GM19324 (cell line): ENCODE measurements around the gene KCNH8.
A peak's percentile ranks its signal among the peaks of the same experiment; 100 is the strongest.

ENCODE experiments used
- ATAC-seq: cut with Tn5 transposase; IDR thresholded peaks from one replicate; pipeline ENCODE4 v1.9.1; 2021; ENCODE audit warnings: mild to moderate bottlenecking, moderate library complexity; ENCODE audit not compliant: unreplicated experiment, low FRiP score

The KCNH8 gene

GRCh38 chr3:19248143-19248542 lies 99.8 kb downstream of the KCNH8 start:
- peak; percentile 78 for ATAC-seq

GRCh38 chr3:19248767-19249166 lies 100.5 kb downstream of the KCNH8 start:
- ATAC-seq = no peak

GRCh38 chr3:19250959-19251610 lies 102.8 kb downstream of the KCNH8 start:
- ATAC-seq = no peak

- no peak for ATAC-seq
Observed at GRCh38 chr3:19254189-19254588, 105.9 kb downstream of the KCNH8 start.

- ATAC-seq = no peak
Observed at GRCh38 chr3:19254784-19255338, 106.6 kb downstream of the KCNH8 start.

DNA sequence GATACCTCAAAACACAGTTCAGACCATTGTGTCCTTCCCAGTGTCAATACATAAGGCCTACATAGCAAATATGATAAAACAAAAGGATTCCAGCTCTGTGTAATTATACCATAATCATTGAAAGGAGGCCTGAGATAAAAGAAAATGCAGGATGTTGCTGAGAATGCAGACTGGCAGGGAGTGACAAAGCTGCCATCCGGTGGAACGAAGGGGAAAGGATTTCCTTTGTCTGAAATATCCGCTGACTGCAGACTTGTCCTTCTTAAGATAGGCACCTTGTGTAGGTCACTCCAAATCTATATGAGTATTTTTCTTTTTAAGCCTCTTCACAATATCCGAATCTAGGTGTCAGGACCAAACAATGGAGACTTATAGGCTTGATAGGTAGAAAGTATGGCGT lies 108.0 kb downstream of the KCNH8 start:
- no peak for ATAC-seq

DNA sequence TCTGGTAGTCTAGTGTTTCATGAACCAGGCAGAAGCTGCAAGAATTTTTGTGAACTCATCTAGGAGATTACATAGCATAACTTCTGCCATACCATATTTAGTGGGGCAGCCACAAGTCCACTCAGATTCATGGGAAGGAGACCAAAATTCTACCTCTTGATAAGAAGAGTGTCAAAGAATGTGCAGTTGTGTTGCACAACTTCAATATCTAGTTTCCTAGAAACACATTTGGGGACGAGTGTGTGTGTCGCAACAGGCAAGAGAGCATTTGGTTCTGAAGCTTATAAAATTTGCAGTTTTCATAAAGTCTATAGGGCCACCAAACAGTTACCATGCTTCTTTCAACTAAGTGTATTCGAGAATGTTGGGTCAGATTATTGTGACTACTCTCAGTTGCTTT lies 115.3 kb downstream of the KCNH8 start:
- ATAC-seq = no peak

DNA sequence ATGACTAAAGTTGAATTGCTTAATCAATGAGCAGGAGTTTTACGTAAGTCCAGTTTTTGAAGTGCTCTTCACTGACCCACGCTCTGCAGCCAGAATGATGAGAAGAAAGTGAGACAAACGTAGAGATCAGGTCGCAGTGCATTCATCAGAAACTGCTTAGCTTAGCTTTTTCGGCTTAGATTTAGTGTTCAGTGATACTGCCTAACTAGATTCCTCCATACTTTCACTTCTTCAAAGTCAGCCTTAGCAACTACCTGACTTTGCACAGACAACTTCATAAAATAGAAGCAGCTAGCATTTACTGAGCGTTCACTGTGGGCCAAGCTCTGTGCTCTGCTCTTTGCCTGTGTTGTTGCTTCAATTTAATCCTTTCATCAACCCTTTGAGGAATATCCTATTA lies 116.1 kb downstream of the KCNH8 start:
- no peak for ATAC-seq

GRCh38 chr3:19267040-19267439 lies 118.7 kb downstream of the KCNH8 start:
- ATAC-seq = no peak

DNA sequence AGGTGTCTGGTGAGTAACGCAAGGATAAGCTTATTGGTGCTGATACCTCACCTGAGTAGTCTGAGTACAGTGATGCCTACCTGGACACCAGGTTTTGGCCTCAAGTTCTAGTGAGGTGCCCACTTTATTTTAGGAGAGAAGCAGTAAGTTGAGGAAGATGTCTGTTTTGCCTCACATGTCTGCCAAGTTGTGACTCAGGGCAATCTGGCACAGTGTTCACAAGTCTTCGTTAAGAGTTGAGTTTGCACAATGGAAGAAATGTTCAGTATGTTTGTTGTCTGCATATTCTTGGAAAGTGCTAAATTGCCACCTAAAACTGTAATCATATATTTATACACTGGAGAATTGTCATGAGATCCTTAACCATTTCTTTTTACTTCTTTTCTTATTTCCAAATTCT lies 122.2 kb downstream of the KCNH8 start:
- ATAC-seq = no peak

DNA sequence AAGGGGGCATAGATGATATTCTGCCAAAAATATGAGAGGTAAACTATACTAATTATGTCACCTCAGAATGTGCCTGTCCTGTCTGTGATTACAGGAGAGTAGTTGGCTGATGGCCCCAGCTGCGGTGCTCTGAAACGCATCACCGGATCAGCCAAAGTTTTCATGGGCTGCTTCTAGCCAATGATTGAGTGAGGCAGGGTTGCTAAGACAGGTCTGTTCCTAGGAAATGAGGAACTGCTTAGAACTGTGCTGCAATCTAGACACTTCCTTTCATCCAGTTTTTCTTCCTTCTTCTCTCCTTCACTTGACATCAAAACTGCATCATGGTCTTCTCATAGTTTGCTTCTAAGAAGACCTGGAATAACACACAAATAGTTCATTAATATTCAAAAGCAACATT lies 124.0 kb downstream of the KCNH8 start:
- no peak for ATAC-seq

DNA sequence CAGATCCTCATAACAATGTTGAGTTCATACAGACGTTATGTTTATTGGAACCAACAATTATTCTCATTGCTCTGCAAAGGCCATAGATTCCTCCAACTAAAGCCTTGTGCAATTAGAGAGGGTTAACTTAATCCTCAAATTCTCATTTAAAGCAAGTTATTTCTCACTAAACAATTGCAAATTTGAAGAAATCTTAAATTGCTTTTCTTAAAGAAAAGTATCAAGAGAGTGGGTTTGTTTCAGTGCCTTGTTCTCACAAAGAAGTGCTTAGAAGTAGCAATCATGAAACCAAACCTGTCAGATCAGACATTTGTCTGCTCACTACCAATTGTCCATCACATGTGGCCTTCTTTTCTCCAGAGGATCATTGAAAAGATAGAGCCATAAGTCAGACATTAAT lies 124.8 kb downstream of the KCNH8 start:
- ATAC-seq = no peak

GRCh38 chr3:19274576-19274975 lies 126.3 kb downstream of the KCNH8 start:
- ATAC-seq = no peak

GRCh38 chr3:19284974-19285373 lies 136.7 kb downstream of the KCNH8 start:
- ATAC-seq = no peak

DNA sequence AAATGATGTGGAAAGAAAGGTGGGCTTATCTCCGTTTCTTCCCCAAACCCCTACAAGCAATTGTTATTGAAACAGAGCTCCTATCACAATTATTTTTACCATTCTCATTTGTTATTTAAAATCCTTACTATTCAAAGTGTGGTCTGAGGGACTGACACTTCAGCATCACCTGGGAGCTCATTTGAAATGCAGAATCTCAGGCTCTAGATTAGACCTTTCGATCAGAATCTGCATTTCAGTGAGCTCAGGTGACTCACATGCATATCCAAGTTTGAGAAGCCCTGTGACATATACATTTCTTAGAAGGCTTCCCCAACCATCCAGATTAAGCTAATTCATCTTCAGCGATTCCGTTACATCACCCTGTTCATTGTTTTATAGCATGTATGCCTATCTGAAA lies 145.0 kb downstream of the KCNH8 start:
- no peak for ATAC-seq

GRCh38 chr3:19295208-19295607 lies 146.9 kb downstream of the KCNH8 start:
- ATAC-seq = no peak

GRCh38 chr3:19331931-19332330 lies 183.6 kb downstream of the KCNH8 start:
- ATAC-seq = no peak

GRCh38 chr3:19334120-19334519 lies 185.8 kb downstream of the KCNH8 start:
- ATAC-seq = no peak

DNA sequence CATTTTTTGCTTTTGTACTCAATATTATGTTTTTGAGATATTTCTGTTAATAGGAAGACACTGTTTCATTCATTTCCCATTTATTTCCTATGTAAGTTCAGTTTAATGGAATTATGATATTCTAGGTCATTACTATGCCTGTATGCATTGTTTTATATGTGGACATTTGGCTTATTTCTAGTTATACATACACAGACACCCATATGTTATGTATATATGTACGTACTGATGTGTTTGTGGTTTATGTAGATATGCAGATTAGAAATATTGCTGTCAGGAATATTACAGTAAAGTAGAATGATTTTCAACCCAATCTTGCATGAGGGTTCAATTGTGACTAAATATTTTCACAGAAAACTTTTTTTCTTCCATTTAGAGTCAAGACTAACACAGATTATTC lies 190.5 kb downstream of the KCNH8 start:
- ATAC-seq = no peak

DNA sequence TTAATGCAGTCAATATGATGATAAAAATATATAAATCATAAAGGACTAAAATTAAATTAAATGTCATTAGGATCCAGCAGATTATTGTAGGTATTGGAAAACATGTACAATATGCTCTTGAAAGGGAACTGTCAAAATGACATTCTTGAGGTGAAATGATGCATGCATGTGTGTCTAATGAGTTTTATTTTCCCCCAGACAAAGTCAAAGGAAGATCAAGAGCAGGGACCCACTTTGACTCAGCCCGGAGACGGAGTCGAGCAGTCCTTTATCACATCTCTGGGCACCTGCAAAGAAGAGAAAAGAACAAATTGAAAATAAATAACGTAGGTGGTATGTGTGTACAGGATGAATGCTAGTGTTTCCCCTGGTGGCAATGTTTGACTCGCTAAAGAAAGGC lies 194.1 kb downstream of the KCNH8 start:
- ATAC-seq = no peak

DNA sequence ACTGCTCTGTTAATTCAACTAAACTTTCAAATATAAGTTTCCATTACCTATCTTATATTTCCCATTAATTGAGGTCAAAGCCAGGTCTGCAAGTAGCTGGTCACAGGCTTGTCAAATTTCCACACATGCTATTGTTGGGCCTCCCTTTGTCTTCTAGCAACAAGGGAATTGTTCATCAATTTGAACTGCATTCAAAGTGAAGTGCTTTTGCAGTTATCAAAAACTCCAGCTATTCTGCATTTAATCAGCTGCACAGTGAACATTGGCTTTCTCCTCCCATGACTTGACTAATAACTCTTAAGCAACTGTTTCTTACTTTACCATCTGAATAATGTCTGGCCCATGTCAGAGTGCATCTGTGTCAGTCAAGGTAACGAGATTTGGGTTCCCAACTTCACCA lies 198.4 kb downstream of the KCNH8 start:
- no peak for ATAC-seq

- no peak for ATAC-seq
Observed at GRCh38 chr3:19347671-19348070, 199.4 kb downstream of the KCNH8 start.

DNA sequence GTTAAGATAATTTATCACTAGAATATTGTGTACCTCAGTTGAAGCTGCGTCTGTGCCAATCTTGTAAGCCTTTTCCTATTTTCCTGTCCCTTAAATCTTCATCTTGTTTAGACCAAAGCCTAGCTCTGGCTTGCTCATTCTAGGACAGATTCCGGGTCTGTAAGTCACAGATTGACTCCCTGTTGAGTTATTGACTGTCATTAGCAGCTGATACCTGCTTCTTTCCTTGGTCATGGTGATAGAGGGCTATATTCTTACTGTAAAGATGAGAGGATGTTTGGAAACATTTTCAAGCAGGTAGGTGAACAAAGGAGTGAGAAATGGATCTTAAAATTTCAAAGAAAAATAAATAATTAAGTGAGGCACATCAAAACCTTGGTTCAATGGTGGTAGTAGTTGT lies 200.2 kb downstream of the KCNH8 start:
- ATAC-seq = no peak
